ENCODE results near the gene OPRM1. TPM values are rescaled to one million over a fixed set of nuclear protein-coding genes. Genes with fewer than 3 reads are reported as not detected.
"Not testable (repeated sequence)": the region's sequence is repeated elsewhere in the genome, so short reads cannot be mapped to it uniquely, and the experiment has no call there.

The OPRM1 gene
- total RNA-seq, 1 donor from 2014 or later: not detected

- Mint-ChIP-seq H3K27me3 (ENCODE audit: unreplicated experiment) (peaks cover 6% of the 10 kb centered on the region), H3K4me3 (ENCODE audit: unreplicated experiment) (no peak overlapping the region), H3K27ac (ENCODE audit: unreplicated experiment) (peak overlapping the region; percentile 48), H3K36me3 (ENCODE audit: low read depth, unreplicated experiment) (peaks cover 39% of the 10 kb centered on the region), H3K4me1 (ENCODE audit: unreplicated experiment) (peaks cover 9% of the 10 kb centered on the region), H3K9me3 (ENCODE audit: unreplicated experiment) (no peaks in the 10 kb centered on the region)
- TF ChIP-seq CTCF (IDR thresholded peaks at IDR 0.05; ENCODE audit: unreplicated experiment): no peak
- DNase-seq (ENCODE audit: low spot score): no peak
These were observed 130.3 kb downstream of the OPRM1 start for GRCh38 chr6:154169193-154169847.

GRCh38 chr6:154170106-154170505 lies 131.1 kb downstream of the OPRM1 start:
- no peak for TF ChIP-seq CTCF (IDR thresholded peaks at IDR 0.05; ENCODE audit: unreplicated experiment)
- H3K4me3 Mint-ChIP-seq (ENCODE audit: unreplicated experiment): no peak overlapping the region
- no peaks in the 10 kb centered on the region for H3K9me3 Mint-ChIP-seq (ENCODE audit: unreplicated experiment)
- no peak overlapping the region for H3K27ac Mint-ChIP-seq (ENCODE audit: unreplicated experiment)
- H3K36me3 Mint-ChIP-seq (ENCODE audit: low read depth, unreplicated experiment): peaks cover 39% of the 10 kb centered on the region
- H3K27me3 Mint-ChIP-seq (ENCODE audit: unreplicated experiment): peaks cover 7% of the 10 kb centered on the region
- H3K4me1 Mint-ChIP-seq (ENCODE audit: unreplicated experiment): peaks cover 9% of the 10 kb centered on the region
- DNase-seq (ENCODE audit: low spot score): no peak

GRCh38 chr6:154172393-154172792 lies 133.4 kb downstream of the OPRM1 start:
- H3K4me3 Mint-ChIP-seq (ENCODE audit: unreplicated experiment); H3K27me3 Mint-ChIP-seq (ENCODE audit: unreplicated experiment); H3K27ac Mint-ChIP-seq (ENCODE audit: unreplicated experiment); DNase-seq (ENCODE audit: low spot score); H3K4me1 Mint-ChIP-seq (ENCODE audit: unreplicated experiment); H3K9me3 Mint-ChIP-seq (ENCODE audit: unreplicated experiment): not testable (repeated sequence)
- H3K36me3 Mint-ChIP-seq (ENCODE audit: low read depth, unreplicated experiment): peaks cover 39% of the 10 kb centered on the region

GRCh38 chr6:154179434-154179833 lies 140.4 kb downstream of the OPRM1 start:
- peaks cover 2% of the 10 kb centered on the region for H3K27me3 Mint-ChIP-seq (ENCODE audit: unreplicated experiment)
- H3K9me3 Mint-ChIP-seq (ENCODE audit: unreplicated experiment): no peaks in the 10 kb centered on the region
- DNase-seq (ENCODE audit: low spot score): no peak
- H3K4me1 Mint-ChIP-seq (ENCODE audit: unreplicated experiment): no peaks in the 10 kb centered on the region
- no peak overlapping the region for H3K4me3 Mint-ChIP-seq (ENCODE audit: unreplicated experiment)
- TF ChIP-seq CTCF (IDR thresholded peaks at IDR 0.05; ENCODE audit: unreplicated experiment): no peak
- H3K27ac Mint-ChIP-seq (ENCODE audit: unreplicated experiment): no peak overlapping the region
- peaks cover 11% of the 10 kb centered on the region for H3K36me3 Mint-ChIP-seq (ENCODE audit: low read depth, unreplicated experiment)

- peaks cover 2% of the 10 kb centered on the region for H3K27me3 Mint-ChIP-seq (ENCODE audit: unreplicated experiment)
- peaks cover 26% of the 10 kb centered on the region for H3K36me3 Mint-ChIP-seq (ENCODE audit: low read depth, unreplicated experiment)
- no peak overlapping the region for H3K4me3 Mint-ChIP-seq (ENCODE audit: unreplicated experiment)
- no peak for DNase-seq (ENCODE audit: low spot score)
- no peak for TF ChIP-seq CTCF (IDR thresholded peaks at IDR 0.05; ENCODE audit: unreplicated experiment)
- no peak overlapping the region for H3K27ac Mint-ChIP-seq (ENCODE audit: unreplicated experiment)
- no peaks in the 10 kb centered on the region for H3K9me3 Mint-ChIP-seq (ENCODE audit: unreplicated experiment)
- H3K4me1 Mint-ChIP-seq (ENCODE audit: unreplicated experiment): no peaks in the 10 kb centered on the region
These were observed 148.2 kb downstream of the OPRM1 start for GRCh38 chr6:154187203-154187602.

All from endothelial cell (in vitro differentiated cells).